Measurements from ENCODE around the gene LBX2. TPM values are rescaled to one million over a fixed set of nuclear protein-coding genes. Genes with fewer than 3 reads are reported as not detected.

LBX2 gene
- total and polyA plus RNA-seq, 10 of the 15 experiments (the other 5 are each of a cell fraction or from before 2014, with no cell fraction given): 0.08 to 4.0 (median 0.27) TPM

GRCh38 chr2:74507145-74507925 lies 7.9 kb upstream of the LBX2 start, which contains the start of gene PCGF1 (continued):
- no peak for TF ChIP-seq ZNF592 (IDR thresholded peaks at IDR 0.05)
- TF ChIP-seq SP1 (IDR thresholded peaks at IDR 0.05; ENCODE audit: low read depth, low read length): peak; percentile 79

DNA sequence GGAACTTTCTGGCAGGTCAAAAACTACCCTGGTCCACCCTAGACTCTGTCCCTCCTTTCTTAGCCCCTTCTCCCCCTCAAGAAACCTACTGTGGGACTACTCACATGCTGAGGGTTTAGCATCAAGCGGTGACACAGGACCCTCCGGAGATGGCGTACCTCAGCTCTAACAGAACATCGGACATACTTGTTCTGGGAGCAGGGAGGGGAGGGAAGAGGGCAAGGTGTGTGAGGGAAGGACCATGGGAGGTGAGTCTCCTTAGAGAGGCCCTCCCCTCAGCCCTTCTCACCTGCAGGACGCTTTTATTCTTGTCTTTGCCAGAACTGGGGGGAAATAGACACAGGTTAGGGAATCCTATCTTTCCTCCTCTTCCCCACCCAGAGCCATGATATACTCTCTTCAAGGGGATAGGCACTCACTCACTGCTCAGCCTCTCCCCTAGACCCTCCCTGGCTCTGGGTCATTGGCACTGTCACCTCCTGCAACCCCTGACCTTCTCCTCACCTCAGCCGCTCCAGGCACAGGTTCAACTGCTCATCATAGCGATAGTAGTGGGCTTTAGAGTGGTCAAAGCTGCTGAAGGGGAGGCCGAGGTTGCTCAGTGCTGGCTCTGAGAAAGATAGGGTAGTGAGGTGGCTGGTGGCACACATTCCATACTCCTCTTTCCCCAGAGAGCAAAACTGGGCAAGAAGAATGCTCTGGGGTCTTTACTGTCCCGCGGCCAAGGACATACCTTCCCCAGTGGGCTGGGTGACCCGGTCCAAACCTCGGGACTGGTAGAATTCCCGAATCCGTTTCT lies 6.2 kb upstream of the LBX2 start:
- no peak overlapping the region for H3K27ac ChIP-seq (ENCODE audit: control insufficient read depth, insufficient read depth)
- peaks cover 0 to 7% of the 10 kb centered on the region in 2 experiments; a peak in 1 of 4 replicates for H3K36me3 ChIP-seq (ENCODE audit: control insufficient read depth in 2 of 2, insufficient read depth in 2 of 2, low read length in 1 of 2)
- H3K9ac ChIP-seq (ENCODE audit: control insufficient read depth, insufficient read depth, low read length): no peak overlapping the region
- H3K4me1 ChIP-seq (ENCODE audit: control insufficient read depth, insufficient read depth, low read length): peaks cover 28% of the 10 kb centered on the region
- peaks cover 4 to 7% of the 10 kb centered on the region in 2 experiments; a peak in 2 of 4 replicates for H3K27me3 ChIP-seq (replicated peaks in 1 of 2; ENCODE audit: control insufficient read depth in 2 of 2, insufficient read depth in 2 of 2, low read length in 1 of 2)
- WGBS (ENCODE audit: insufficient coverage, insufficient replicate concordance, low lambda C conversion rate, missing lambda C conversion rate): 88% methylated on average over 14 of the region's 14 CpGs
- H2AFZ ChIP-seq (ENCODE audit: control insufficient read depth, low read depth, low read length): no peak overlapping the region
- no peak for FAIRE-seq
- ATAC-seq: no peak
- H3K4me3 ChIP-seq: no peak overlapping the region; the same call in 1 of the 2 replicates
- POLR2A ChIA-PET: interaction anchor here (1.1 to 5.8 kb wide), 4 partner anchors 12 to 92 kb away, joined by 3 to 33 read pairs (median 4); partner anchors contain the start of genes AUP1 and HTRA2
- DNase-seq (ENCODE audit: low read depth, low spot score): no peak
- in situ Hi-C loops (cut with MboI) (no loop called here), intact Hi-C loops (cut with micrococcal nuclease; ENCODE audit: unreplicated experiment) (no loop called here)
- no peaks in the 10 kb centered on the region for H4K20me1 ChIP-seq (ENCODE audit: control insufficient read depth, insufficient read depth)
- BruUV-seq (replicated peaks): no TSS peak
- peaks cover 12% of the 10 kb centered on the region for H3K79me2 ChIP-seq (ENCODE audit: control insufficient read depth, insufficient read depth, low read length)
- CTCF ChIA-PET: interaction anchor here (0.5 to 13.9 kb wide), 10 partner anchors 13 to 1100 kb away, joined by 3 to 231 read pairs (median 7); partner anchors contain the start of genes AUP1, DQX1, HTRA2 and WBP1
- RAD21 ChIA-PET (ENCODE audit: unreplicated experiment): interaction anchor here (1.8 to 5.5 kb wide), 6 partner anchors 25 to 86 kb away, joined by 4 to 61 read pairs (median 16); partner anchors contain the start of genes AUP1, HTRA2 and WBP1
- H3K4me2 ChIP-seq (ENCODE audit: control insufficient read depth, insufficient read depth): peak overlapping the region; percentile 53; the same call in 1 of the 2 replicates
- no peaks in the 10 kb centered on the region for H3K9me3 ChIP-seq (replicated peaks; ENCODE audit: control insufficient read depth, insufficient read depth, low read length)
- SMC1A ChIA-PET (ENCODE audit: uncharacterized antibody, unreplicated experiment): interaction anchor here (1.5 to 7.0 kb wide), 6 partner anchors 23 to 81 kb away, joined by 5 to 71 read pairs (median 39); partner anchors contain the start of genes AUP1, CCDC142, DQX1 and HTRA2
- TF ChIP-seq ELK1 (IDR thresholded peaks at IDR 0.05; ENCODE audit: low read depth, low read length) (no peak), SUPT20H (IDR thresholded peaks at IDR 0.05; ENCODE audit: borderline replicate concordance, control insufficient read depth, low read depth, low read length) (no peak), RB1 (IDR thresholded peaks at IDR 0.05; ENCODE audit: borderline replicate concordance) (no peak), IKZF1 (conservative IDR thresholded peaks at IDR 0.05) (no peak), STAT1 (conservative IDR thresholded peaks at IDR 0.05) (no peak), ZNF384 (IDR thresholded peaks at IDR 0.05; ENCODE audit: borderline replicate concordance, low read depth, low read length) (no peak), ATF3 (IDR thresholded peaks at IDR 0.05; ENCODE audit: borderline replicate concordance, extremely low read depth, low read depth, low read length) (no peak), STAT3 (IDR thresholded peaks at IDR 0.05; ENCODE audit: low read depth, low read length) (no peak), ESRRA (IDR thresholded peaks at IDR 0.05; ENCODE audit: low read length) (no peak)
